ENCODE data around the gene SCO1.

DNA sequence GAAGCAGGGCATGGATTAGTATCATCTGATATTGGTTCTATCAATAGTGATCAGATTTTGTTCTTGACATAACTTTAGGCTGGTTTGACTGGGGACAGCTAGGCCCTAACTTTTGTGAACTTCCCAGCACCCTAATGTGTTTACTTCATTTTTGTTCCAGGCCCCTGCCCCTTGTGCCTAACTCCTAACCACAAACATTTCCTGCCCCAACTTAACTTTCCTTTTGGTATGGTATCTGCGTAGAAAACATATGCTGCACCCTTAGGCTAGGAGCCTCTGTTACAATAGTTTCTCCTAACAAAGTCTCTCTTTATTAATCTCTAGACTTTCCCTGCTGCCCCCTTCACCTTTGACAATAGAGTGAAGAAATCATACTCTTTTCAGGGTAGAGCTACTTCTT, 2.5 kb upstream of the SCO1 start:
- TF ChIP-seq POLR2A (IDR thresholded peaks at IDR 0.05), result no peak
- TF ChIP-seq CTCF (IDR thresholded peaks at IDR 0.05), result no peak
- no peak for TF ChIP-seq POLR2AphosphoS5 (IDR thresholded peaks at IDR 0.05)

Measured in stomach (tissue), 4 donors.